HCT116 (cell line): Measurements from ENCODE around the gene FLYWCH1.

ENCODE experiments used
- EZH2 ChIP-seq: fragments of 200-600 bp; sonication (generic); IDR thresholded peaks from 2 replicates; pipeline ENCODE4 v1.6.1; 2017; ENCODE audit warnings: antibody characterized with exemption, mixed run types
- EZH2phosphoT487 ChIP-seq: fragments of 200-600 bp; IDR thresholded peaks from 2 replicates; pipeline ENCODE4 v1.6.1; 2018; ENCODE audit warnings: antibody characterized with exemption, borderline replicate concordance
- POLR2A ChIP-seq: IDR thresholded peaks from 2 replicates; pipeline ENCODE4 v1.7.0; 2011; ENCODE audit warnings: borderline replicate concordance; ENCODE audit not compliant: insufficient read depth, insufficient read length; ENCODE audit errors: extremely low read depth
- TF ChIP-seq, protein P1 (sequence below), 3 experiments: fragments of 200-600 bp in 1 of 3; sonication (generic) in 1 of 3; IDR thresholded peaks in 2 of 3; conservative IDR thresholded peaks in 1 of 3; 2 replicates each; pipeline ENCODE4 v1.5.1; 2012 to 2017; ENCODE audit warnings: low read depth in 2 of 3, low read length in 2 of 3, antibody characterized with exemption in 1 of 3, borderline replicate concordance in 1 of 3, control low read depth in 1 of 3, mild to moderate bottlenecking in 1 of 3, mixed read lengths in 1 of 3, mixed run types in 1 of 3, moderate library complexity in 1 of 3; ENCODE audit not compliant: insufficient read depth in 1 of 3

DNA sequence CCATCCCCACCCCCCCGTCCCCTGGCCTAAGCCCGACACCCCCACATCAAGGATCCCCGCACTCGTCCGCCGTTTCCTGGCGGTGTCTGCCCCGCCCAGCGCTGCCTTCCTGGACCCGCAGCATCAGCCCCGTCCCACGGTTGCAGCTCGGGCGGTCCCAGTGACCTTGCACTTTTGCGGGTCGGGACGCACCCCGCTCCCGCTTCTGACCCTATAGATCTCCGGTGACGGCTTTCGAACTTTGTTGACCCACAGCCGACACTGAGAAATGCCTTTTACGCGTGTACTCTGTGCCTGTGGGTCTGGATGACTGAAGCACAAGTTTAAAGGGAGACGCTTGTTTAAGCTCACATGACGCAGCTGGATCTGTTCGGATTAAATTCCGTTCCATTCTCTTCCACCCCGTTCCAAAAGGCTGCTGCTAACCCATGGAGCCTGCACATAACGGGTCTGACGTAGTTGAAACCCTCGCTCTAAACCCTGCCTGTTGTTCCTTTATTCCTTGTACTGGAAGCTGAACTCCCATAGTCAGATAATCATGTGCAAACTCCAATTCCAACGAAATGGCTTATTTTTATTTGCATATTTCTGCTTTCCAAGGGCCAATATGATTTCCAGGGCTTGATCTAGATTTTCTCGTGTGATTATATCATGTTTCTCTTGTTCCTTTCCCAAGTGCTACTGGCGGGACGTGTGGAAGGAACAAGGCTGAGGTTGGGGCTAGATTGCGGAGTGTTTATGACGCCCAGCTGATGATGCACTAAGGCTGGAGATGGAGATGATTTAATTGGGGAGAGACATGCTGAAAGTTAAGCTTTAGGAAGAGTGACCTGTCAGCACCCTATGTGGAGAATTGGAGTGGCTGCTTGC is 834 bp downstream of the FLYWCH1 start:
- TF ChIP-seq, protein P1, sequence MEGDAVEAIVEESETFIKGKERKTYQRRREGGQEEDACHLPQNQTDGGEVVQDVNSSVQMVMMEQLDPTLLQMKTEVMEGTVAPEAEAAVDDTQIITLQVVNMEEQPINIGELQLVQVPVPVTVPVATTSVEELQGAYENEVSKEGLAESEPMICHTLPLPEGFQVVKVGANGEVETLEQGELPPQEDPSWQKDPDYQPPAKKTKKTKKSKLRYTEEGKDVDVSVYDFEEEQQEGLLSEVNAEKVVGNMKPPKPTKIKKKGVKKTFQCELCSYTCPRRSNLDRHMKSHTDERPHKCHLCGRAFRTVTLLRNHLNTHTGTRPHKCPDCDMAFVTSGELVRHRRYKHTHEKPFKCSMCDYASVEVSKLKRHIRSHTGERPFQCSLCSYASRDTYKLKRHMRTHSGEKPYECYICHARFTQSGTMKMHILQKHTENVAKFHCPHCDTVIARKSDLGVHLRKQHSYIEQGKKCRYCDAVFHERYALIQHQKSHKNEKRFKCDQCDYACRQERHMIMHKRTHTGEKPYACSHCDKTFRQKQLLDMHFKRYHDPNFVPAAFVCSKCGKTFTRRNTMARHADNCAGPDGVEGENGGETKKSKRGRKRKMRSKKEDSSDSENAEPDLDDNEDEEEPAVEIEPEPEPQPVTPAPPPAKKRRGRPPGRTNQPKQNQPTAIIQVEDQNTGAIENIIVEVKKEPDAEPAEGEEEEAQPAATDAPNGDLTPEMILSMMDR (IDR thresholded peaks at IDR 0.05 in 2 of 3, conservative IDR thresholded peaks at IDR 0.05 in 1 of 3; ENCODE audit: borderline replicate concordance in 1 of 3, insufficient read depth in 1 of 3, low read depth in 2 of 3, low read length in 2 of 3): no peak
- TF ChIP-seq EZH2 (no peak), POLR2A (no peak), EZH2phosphoT487 (no peak)
